Measurements from ENCODE around the gene RHOD. TPM values are rescaled to one million over a fixed set of nuclear protein-coding genes. Genes with fewer than 3 reads are reported as not detected.

RHOD gene
- total and polyA plus RNA-seq, 10 of the 15 experiments (the other 5 are each of a cell fraction or from before 2014, with no cell fraction given) = 0.15 to 2.6 (median 1.9) TPM; not detected in 2

DNA sequence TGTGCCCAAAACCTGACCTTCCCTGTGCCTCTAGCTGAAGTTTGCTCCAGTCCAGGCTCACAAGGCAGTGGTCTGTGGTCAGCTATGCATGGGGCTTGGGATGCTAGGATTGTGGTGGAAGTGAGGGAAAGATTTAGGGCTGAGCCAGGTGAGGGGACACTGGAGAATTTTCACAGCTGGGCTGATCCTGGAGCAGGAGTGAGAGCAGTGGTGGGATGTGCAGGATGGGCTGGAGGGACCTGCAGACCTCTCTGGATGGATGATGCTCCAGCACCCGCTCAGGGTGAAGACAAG is 38.5 kb downstream of the RHOD start:
- Histone ChIP-seq H3K4me1 (ENCODE audit: control insufficient read depth, insufficient read depth, low read length) (peaks cover 15% of the 10 kb centered on the region), H3K27me3 (replicated peaks in 1 of 2; ENCODE audit: control insufficient read depth in 2 of 2, insufficient read depth in 2 of 2, low read length in 1 of 2) (no peaks in the 10 kb centered on the region), H4K20me1 (ENCODE audit: control insufficient read depth, insufficient read depth) (no peaks in the 10 kb centered on the region), H3K9ac (ENCODE audit: control insufficient read depth, insufficient read depth, low read length) (no peak overlapping the region), H3K9me3 (replicated peaks; ENCODE audit: control insufficient read depth, insufficient read depth, low read length) (no peaks in the 10 kb centered on the region), H3K79me2 (ENCODE audit: control insufficient read depth, insufficient read depth, low read length) (no peaks in the 10 kb centered on the region), H3K27ac (ENCODE audit: control insufficient read depth, insufficient read depth) (no peak overlapping the region), H3K4me3 (no peak overlapping the region), H3K36me3 (ENCODE audit: control insufficient read depth in 2 of 2, insufficient read depth in 2 of 2, low read length in 1 of 2) (no peaks in the 10 kb centered on the region), H2AFZ (ENCODE audit: control insufficient read depth, low read depth, low read length) (no peak overlapping the region), H3K4me2 (ENCODE audit: control insufficient read depth, insufficient read depth) (no peak overlapping the region)
- ChIA-PET RAD21 (ENCODE audit: unreplicated experiment) (interaction anchor here (0.7 to 1.7 kb wide), 7 partner anchors 16 to 151 kb away, joined by 3 to 12 read pairs (median 5); no protein-coding TSS in a partner anchor), CTCF (interaction anchor here (0.7 to 2.3 kb wide), 14 partner anchors 13 to 259 kb away, joined by 3 to 16 read pairs (median 6); partner anchors contain the start of gene KDM2A), POLR2A (no interaction called here), SMC1A (ENCODE audit: uncharacterized antibody, unreplicated experiment) (interaction anchor here (0.8 to 2.2 kb wide), 8 partner anchors 15 to 286 kb away, joined by 3 to 8 read pairs (median 4); no protein-coding TSS in a partner anchor)
- in situ Hi-C loops (cut with MboI) (no loop called here), intact Hi-C loops (cut with micrococcal nuclease; ENCODE audit: unreplicated experiment) (loop anchor here (5.0 kb wide), 1 partner anchor 72 kb away; no protein-coding TSS in a partner anchor)
- FAIRE-seq = no peak
- no TSS peak for BruUV-seq (replicated peaks)
- no peak for ATAC-seq
- TF ChIP-seq, protein P1, sequence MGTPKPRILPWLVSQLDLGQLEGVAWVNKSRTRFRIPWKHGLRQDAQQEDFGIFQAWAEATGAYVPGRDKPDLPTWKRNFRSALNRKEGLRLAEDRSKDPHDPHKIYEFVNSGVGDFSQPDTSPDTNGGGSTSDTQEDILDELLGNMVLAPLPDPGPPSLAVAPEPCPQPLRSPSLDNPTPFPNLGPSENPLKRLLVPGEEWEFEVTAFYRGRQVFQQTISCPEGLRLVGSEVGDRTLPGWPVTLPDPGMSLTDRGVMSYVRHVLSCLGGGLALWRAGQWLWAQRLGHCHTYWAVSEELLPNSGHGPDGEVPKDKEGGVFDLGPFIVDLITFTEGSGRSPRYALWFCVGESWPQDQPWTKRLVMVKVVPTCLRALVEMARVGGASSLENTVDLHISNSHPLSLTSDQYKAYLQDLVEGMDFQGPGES (IDR thresholded peaks at IDR 0.05) = no peak
- TF ChIP-seq KDM1A (IDR thresholded peaks at IDR 0.05; ENCODE audit: borderline replicate concordance) (no peak), HDAC2 (IDR thresholded peaks at IDR 0.05) (no peak), NRF1 (conservative IDR thresholded peaks at IDR 0.05; ENCODE audit: low read depth, low read length) (no peak)
- no peak for DNase-seq (ENCODE audit: low read depth, low spot score)
- WGBS (ENCODE audit: insufficient coverage, insufficient replicate concordance, low lambda C conversion rate, missing lambda C conversion rate) = 50% methylated on average over 1 of the region's 1 CpG

DNA sequence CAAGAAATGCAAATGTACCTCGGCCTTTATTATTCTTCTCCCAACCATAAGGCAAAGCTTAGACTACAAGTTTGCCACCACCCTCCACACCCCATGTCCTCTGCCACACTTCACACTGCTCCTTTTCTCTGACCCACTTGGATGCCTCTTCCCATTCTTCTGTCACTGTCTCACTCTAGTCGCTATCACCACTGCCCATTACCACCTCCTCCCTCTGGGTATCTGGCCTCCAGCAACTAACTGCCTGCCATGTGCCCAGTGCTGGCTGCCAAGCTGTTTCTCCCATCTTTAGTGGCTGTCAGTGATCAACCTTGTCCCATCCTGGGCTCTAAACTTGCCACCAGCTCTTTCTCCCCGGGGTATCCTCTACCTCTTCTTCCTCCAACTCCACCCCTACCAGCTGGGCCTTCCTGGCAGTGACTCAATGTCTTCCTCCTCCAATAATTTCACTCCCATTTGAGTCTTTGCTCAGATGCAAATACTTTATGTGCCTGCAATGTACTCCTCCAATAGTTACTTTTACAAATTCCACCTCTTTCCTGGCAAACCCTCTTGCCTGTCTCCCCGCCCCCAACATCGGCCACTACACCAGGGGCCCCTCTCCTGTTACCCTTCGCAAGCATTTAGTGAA is 42.3 kb downstream of the RHOD start:
- Histone ChIP-seq H3K27me3 (replicated peaks in 1 of 2; ENCODE audit: control insufficient read depth in 2 of 2, insufficient read depth in 2 of 2, low read length in 1 of 2) (no peaks in the 10 kb centered on the region), H3K79me2 (ENCODE audit: control insufficient read depth, insufficient read depth, low read length) (no peaks in the 10 kb centered on the region), H4K20me1 (ENCODE audit: control insufficient read depth, insufficient read depth) (no peaks in the 10 kb centered on the region), H3K4me2 (ENCODE audit: control insufficient read depth, insufficient read depth) (peak overlapping the region; percentile 53; the same call in 1 of the 2 replicates), H3K9me3 (replicated peaks; ENCODE audit: control insufficient read depth, insufficient read depth, low read length) (no peaks in the 10 kb centered on the region), H3K27ac (ENCODE audit: control insufficient read depth, insufficient read depth) (peak overlapping the region; percentile 90), H2AFZ (ENCODE audit: control insufficient read depth, low read depth, low read length) (no peak overlapping the region; the same call in 1 of the 2 replicates), H3K4me1 (ENCODE audit: control insufficient read depth, insufficient read depth, low read length) (peaks cover 23% of the 10 kb centered on the region), H3K4me3 (no peak overlapping the region), H3K36me3 (ENCODE audit: control insufficient read depth in 2 of 2, insufficient read depth in 2 of 2, low read length in 1 of 2) (no peaks in the 10 kb centered on the region), H3K9ac (ENCODE audit: control insufficient read depth, insufficient read depth, low read length) (peak overlapping the region; percentile 21; the same call in 1 of the 2 replicates)
- ChIA-PET SMC1A (ENCODE audit: uncharacterized antibody, unreplicated experiment) (interaction anchor here (0.9 to 5.9 kb wide), 4 partner anchors 15 to 70 kb away, joined by 3 to 28 read pairs (median 4); no protein-coding TSS in a partner anchor), RAD21 (ENCODE audit: unreplicated experiment) (interaction anchor here (0.9 to 1.9 kb wide), 4 partner anchors 15 to 68 kb away, joined by 3 to 11 read pairs (median 7); partner anchors contain the start of gene KDM2A), POLR2A (interaction anchor here (1.4 kb wide), 1 partner anchor 14 kb away, joined by 5 read pairs; no protein-coding TSS in a partner anchor), CTCF (interaction anchor here (1.2 kb wide), 1 partner anchor 14 kb away, joined by 4 read pairs; no protein-coding TSS in a partner anchor)
- 71% methylated on average over 6 of the region's 6 CpGs for whole genome bisulfite sequencing (ENCODE audit: insufficient coverage, insufficient replicate concordance, low lambda C conversion rate, missing lambda C conversion rate)
- intact Hi-C loops (cut with micrococcal nuclease; ENCODE audit: unreplicated experiment) = loop anchor here (5.0 kb wide), 1 partner anchor 68 kb away; no protein-coding TSS in a partner anchor
- ATAC-seq = no peak
- DNase-seq (ENCODE audit: low read depth, low spot score) = no peak
- no peak for FAIRE-seq
- in situ Hi-C loops (cut with MboI) = no loop called here
- no TSS peak for BruUV-seq (replicated peaks)
- TF ChIP-seq, protein P2, sequence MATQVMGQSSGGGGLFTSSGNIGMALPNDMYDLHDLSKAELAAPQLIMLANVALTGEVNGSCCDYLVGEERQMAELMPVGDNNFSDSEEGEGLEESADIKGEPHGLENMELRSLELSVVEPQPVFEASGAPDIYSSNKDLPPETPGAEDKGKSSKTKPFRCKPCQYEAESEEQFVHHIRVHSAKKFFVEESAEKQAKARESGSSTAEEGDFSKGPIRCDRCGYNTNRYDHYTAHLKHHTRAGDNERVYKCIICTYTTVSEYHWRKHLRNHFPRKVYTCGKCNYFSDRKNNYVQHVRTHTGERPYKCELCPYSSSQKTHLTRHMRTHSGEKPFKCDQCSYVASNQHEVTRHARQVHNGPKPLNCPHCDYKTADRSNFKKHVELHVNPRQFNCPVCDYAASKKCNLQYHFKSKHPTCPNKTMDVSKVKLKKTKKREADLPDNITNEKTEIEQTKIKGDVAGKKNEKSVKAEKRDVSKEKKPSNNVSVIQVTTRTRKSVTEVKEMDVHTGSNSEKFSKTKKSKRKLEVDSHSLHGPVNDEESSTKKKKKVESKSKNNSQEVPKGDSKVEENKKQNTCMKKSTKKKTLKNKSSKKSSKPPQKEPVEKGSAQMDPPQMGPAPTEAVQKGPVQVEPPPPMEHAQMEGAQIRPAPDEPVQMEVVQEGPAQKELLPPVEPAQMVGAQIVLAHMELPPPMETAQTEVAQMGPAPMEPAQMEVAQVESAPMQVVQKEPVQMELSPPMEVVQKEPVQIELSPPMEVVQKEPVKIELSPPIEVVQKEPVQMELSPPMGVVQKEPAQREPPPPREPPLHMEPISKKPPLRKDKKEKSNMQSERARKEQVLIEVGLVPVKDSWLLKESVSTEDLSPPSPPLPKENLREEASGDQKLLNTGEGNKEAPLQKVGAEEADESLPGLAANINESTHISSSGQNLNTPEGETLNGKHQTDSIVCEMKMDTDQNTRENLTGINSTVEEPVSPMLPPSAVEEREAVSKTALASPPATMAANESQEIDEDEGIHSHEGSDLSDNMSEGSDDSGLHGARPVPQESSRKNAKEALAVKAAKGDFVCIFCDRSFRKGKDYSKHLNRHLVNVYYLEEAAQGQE (IDR thresholded peaks at IDR 0.05; ENCODE audit: low read depth, low read length) = no peak
- TF ChIP-seq NFIC (IDR thresholded peaks at IDR 0.05; ENCODE audit: low read depth, low read length) (no peak), ZBED1 (IDR thresholded peaks at IDR 0.05; ENCODE audit: borderline replicate concordance) (no peak), CBFB (IDR thresholded peaks at IDR 0.05; ENCODE audit: low read depth) (no peak), GABPA (IDR thresholded peaks at IDR 0.05; ENCODE audit: low read depth) (no peak), TCF12 (IDR thresholded peaks at IDR 0.05; ENCODE audit: low read depth, low read length) (no peak)
- TF ChIP-seq, protein P3, sequence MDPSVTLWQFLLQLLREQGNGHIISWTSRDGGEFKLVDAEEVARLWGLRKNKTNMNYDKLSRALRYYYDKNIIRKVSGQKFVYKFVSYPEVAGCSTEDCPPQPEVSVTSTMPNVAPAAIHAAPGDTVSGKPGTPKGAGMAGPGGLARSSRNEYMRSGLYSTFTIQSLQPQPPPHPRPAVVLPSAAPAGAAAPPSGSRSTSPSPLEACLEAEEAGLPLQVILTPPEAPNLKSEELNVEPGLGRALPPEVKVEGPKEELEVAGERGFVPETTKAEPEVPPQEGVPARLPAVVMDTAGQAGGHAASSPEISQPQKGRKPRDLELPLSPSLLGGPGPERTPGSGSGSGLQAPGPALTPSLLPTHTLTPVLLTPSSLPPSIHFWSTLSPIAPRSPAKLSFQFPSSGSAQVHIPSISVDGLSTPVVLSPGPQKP (IDR thresholded peaks at IDR 0.05; ENCODE audit: low read depth, low read length) = no peak
